SHP77 (cell line): ENCODE data around the gene DKK3.
"Not testable (repeated sequence)": the region's sequence is repeated elsewhere in the genome, so short reads cannot be mapped to it uniquely, and the experiment has no call there.

Source experiments
- DNase-seq, 2 experiments: peaks; one replicate each; lab custom pipeline; 2025; lab: John Stamatoyannopoulos, UW

DKK3 gene

DNA sequence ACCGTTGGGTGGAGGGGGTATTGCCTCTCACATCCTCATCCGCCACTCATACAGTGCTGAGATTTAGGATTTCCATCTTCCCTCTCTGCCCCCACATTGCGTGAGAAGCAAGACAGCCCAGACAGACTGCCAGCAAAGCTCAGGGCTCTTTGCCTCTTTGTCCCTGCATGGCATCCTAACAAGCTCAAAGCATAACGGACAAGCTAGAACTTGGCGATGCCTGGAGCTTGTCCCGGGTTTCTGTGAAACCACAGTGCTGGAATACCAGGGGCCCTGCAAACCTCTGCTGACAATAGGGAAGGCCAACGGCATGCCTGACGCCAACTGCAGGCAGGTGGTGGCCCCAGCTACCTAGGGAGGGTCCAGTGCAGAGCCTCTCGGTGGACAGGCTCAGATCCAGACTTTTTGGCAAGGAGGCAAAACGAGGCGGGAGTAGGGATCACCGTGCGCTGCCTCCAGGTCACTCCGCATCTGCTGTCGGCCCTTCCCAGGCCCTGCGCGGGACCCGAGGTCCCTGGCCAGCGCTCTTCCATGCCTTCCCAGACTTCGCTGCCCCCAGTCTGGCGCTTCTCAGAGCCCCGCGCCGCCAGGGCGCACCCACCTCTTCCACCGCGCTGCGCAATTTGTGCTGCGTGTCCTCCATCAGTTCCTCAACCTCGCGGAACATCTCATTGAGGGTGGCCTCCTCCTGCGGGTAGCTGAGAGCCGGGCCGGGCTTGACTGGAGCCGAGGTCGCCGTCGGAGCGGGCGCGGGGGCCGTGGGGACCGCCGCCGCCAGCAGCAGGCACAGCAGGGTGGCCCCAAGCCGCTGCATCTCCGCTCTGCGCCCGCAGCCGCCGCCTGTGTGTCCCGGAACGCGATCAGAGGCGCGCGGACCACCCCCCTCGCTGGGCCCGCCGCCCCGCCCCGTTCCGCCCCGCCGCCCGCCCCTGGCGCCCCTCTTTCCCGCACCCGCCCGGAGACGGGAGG lies at the start of gene DKK3:
Gene DKK3 (minus strand): TSS at position 858 of the 969 bp plus-strand sequence. CDS start 44 bp downstream, at position 814.
- no peak for DNase-seq

GRCh38 chr11:12057299-12057980 lies 49.0 kb upstream of the DKK3 start:
- DNase-seq, result no peak

GRCh38 chr11:12056119-12056518 lies 47.7 kb upstream of the DKK3 start:
- no peak for DNase-seq

GRCh38 chr11:12053606-12054361 lies 45.4 kb upstream of the DKK3 start:
- DNase-seq, result no peak

DNA sequence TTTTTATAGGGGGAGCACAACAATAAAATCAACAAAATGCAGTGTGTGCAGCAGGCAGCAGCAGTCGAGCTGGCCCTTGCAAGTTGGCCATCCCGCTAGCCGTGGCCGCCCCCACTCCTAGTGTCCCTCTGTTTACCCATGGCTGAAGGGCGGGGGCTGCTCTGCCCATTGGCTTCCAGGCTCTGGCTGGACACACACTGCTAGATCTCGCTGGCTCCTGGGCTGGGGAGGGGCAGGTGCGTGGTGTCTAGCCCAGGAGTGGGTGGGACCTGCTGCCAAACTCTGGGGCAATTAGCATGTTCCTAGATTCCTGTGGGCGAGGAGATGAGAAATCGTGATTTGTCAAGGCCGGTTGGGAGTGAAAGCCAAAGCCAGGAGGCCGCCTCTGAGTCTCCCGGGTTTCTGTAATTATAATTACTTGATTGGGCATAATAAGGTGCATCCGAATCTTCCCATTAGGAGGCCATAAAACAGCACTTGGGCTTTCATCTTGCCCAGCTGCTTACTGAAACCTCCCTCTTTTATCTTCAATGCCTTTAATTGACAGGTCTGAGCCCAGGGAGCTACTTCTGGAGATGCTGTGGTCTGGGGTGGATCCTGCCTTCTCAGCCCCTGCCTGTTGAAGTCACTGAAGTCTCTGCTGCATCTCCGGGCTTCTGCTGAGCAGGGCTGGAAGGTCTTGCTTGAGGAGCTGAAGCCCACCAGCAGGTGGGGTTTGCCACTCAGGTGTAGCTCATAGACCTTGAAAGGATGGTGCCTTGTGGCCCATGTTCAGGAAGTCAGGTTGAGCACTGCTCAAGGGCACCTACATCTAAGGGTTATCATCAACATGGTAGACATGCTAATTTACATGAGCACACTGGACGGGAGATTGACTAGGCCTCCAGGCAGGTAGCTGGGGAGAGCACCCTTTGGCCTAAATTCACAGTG lies 44.5 kb upstream of the DKK3 start:
- DNase-seq, result peak in 1 of 2 experiments; percentile 8

- peak in 1 of 2 experiments; percentile 35 for DNase-seq
These were observed 42.8 kb upstream of the DKK3 start for GRCh38 chr11:12051287-12051662.

- DNase-seq, result no peak
These were observed 42.3 kb upstream of the DKK3 start for GRCh38 chr11:12050470-12051286.

DNA sequence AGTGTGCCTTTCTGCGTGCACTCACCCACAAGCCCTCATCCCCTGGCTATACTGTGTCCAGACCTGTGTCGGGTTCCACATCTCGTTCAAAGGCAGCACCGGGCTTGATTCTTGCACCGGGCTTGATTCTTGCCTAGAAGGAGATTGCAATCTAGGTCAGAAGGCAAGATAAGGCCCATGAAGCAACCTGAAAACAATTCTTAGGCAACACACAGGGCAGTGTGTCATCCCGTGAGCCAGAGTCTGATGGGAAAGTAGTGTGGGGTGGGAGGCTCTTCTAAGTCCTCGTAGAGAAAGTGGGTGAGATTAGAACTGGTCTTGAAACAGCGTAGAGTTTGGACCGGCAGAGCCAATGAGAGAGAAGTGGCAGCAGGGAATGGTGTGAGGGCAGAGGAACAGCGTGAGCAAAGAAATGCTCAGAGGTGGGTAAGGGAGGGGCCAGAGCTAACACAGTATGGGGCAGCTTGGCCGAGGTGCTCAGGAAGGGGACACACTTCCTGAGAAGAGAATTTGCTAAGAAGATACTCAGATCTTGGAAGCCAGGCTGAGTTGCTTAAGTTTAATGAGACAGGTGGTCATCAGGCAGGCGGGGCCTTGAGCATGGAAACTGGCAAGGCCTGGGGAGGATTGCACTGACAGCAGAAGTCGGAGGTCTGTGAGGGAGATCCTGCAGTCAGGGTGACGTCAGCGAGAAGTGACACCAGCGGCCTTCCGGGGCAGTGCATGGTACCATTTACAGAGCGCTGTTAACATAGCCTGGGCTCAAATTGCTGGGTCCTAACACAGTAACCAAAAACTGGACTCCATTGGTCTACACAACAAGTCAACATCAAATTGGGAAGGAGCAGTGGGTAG lies 40.7 kb upstream of the DKK3 start:
- DNase-seq, result no peak

DNA sequence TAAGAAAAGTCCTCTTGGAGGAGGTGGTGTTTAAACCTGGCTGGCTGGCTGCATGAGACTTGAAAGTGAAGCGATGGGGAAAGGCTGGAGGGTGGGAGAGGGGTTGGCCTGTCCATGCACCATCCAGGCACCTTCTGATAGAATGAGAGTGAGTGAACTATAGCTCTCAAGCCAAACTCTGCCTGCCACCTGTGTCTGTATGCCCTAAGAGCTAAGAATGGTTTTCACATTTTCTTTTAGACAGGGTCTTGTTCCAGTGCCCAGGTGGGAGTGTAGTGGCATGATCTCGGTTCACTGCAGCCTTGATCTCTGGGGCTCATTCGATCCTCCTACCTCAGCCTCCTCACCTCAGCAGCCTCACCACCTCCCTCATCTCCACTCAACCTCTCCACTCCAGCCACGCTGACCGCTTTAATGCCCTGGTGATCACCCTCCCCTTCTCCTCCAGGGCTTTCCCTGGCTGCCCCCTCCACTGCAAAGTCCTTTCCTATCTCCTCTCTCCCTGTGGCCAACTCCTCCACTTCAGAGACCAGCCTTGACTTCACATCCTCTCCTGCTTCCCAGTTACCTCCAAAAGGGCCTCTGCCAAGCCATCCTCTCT lies 38.3 kb upstream of the DKK3 start:
- no peak for DNase-seq

DNA sequence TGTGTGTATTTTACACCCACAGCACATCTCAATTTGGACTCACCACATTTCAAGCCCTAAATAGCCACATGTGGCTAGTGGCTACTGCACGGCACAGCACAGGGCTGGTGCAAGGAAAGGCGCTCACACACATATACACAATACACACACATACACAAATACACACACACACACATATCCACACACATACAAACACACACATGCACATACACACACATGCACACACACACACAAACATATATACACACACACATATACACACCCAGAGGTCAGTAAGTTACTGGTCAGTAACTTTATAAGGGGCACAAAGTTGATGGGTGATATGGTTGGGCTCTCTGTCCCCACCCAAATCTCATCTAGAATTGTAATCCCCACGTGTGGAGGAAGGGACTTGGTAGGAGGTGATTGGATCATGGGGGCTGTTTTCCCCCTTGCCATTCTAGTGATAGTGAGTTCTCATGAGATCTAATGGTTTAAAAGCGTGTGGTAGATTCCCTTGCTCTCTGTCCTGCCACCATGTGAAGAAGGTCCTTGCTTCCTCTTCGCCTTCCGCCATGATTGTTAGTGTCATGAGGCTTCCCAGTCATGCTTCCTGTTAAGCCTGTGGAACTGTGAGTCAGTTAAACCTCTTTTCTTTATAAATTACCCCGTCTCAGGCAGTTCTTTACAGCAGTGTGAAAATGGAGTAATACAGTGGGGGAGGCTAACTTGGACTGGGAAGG lies 37.6 kb upstream of the DKK3 start:
- DNase-seq, result no peak

GRCh38 chr11:12044799-12045198 lies 36.4 kb upstream of the DKK3 start:
- DNase-seq, result no peak

- peak; percentile 4 to 11 for DNase-seq
These were observed 35.7 kb upstream of the DKK3 start for GRCh38 chr11:12043959-12044791.

GRCh38 chr11:12043221-12043620 lies 34.8 kb upstream of the DKK3 start:
- DNase-seq, result no peak

DNA sequence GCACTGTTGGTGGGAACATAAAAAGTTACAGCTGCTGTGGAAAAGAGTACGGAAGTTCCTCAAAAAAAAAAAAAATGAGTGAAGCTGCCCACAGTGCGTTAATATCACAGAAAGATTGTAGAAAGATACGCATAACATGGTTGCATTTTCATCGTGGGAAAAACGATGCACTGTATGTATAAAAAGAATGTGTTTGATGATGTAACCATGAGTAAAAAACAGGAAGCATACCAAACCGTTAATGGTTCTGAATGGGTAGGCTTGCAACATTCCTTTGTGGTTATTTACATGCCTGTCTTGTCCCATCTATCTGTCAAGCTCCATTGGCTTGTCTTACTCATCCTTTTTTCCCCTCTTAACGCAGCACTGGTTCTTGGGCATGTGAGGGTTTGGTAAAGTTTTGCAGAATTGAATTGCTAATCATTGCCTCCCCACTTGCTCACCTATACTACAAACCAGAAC lies 33.8 kb upstream of the DKK3 start:
- DNase-seq, result no peak

DNA sequence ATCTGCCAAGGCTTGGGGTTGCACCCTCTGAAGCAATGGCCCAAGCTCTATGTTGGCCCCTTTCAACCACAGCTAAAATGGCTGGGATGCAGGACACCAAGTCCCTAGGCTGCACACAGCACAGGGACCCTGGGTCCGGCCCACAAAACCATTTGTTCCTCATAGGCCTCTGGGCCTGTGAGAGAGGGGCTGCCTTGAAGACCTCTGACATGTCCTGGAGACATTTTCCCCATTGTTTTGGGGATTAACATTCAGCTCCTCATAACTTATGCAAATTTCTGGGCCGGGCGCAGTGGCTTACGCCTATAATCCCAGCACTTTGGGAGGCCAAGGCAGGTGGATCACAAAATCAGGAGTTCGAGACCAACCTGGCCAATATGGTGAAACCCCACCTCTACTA lies 32.3 kb upstream of the DKK3 start:
- DNase-seq, result not testable (repeated sequence)

GRCh38 chr11:12032968-12033367 lies 24.5 kb upstream of the DKK3 start:
- DNase-seq, result no peak

GRCh38 chr11:12031856-12032544 lies 23.6 kb upstream of the DKK3 start:
- DNase-seq, result no peak
